Activated naive CD4-positive, alpha-beta T cell treated with anti-CD3 and anti-CD28 coated beads, Interleukin-2, amount 50 U/mL, for 16 hours (primary cell): ENCODE results near the gene NT5C2.
A peak's percentile ranks its signal among the peaks of the same experiment; 100 is the strongest.
"Not testable (repeated sequence)": the region's sequence is repeated elsewhere in the genome, so short reads cannot be mapped to it uniquely, and the experiment has no call there.

Source experiments
- DNase-seq: peaks from one replicate; pipeline ENCODE4 v3.0.0-alpha.2; 2020

The NT5C2 gene

DNA sequence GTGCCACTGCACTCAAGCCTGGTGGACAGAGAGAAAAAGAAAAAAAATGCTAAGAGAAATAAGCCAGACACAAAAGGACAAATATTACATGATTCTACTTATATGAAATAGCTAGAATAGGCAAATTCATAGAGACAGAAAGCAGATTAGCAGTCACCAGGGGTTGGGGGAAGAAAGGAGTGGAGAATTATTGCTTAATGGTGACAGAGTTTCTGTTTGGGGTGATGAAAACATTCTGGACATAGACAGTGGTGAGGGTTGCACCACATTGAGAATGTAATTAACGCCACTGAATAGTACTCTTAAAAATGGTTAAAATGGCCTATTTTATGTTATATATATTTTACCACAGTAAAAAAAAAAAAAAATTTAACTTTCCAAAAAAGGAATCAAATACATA, 6.4 kb upstream of the NT5C2 start:
- no peak for DNase-seq

DNA sequence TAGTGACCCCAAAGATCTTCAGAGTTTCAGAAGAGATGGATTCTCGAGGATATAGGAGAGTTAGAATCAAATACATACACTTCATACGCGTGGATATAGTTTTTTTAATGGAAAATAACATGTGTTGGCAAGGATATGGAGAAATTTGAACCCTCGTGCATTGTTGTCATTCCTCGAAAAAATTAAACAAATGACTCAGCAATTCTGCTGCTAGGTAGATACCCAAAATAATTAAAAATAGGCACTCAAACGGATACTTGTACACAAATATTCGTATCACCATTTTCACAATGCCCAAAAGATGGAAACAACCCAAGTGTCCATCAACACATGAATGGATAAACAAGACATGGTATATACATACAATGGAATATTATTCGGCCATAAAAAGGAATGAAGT, 5.6 kb upstream of the NT5C2 start:
- no peak for DNase-seq

DNA sequence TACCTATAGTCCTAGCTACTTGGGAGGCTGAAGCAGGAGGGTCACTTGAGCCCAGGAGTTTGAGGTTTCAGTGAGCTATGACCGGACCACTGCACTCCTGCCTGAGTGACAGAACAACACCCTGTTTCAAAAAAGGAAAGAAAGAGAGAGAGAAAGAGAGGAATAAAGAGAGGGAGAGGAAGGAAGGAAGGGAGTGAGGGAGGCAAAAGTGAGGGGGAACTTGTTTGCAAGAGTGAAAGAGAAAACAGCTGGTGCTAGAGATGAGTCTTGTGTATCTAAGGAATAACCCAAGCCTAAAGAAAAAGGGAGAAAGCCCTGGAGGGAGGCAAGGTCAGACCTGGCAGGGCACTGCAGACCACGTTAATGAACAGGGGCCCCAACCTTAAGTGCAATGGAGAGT, 4.8 kb upstream of the NT5C2 start:
- DNase-seq, result no peak

DNA sequence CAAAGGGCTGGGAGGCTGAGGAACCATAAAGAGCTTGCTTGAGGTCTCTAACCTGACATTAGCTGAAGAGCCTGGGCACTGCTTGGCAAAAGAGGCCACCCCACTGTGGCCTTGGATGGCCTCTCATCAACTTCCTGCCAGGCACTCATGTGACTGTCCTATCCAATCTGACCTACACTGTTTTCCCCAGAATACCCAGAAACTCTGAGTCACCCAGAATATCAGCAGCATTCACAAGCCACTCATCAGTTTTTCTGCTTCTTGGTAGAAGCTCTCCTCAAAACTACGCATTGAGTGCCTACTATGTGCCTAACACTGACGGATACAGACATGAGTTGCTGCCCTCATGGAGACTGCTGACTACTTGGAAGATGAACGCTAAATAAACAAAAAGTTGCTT, 4.1 kb upstream of the NT5C2 start:
- DNase-seq, result no peak

DNA sequence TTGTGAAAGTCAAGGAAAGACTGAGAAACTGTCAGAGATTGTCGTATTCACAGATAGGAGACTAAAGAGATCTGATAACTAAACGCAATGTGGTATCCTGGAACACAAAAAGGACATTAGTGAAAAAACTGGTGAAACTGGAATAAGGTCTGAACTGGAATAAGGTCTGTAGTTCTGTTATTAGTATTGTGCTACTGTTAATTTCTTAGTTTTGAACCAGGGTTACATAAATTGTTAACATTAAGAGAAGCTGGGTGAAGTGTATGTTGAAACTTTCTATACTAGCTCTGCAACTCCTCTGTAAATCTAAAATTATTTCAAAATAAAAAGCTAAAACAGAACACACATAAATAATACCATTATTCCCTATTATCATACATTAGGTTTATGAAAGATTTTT, 3.4 kb upstream of the NT5C2 start:
- no peak for DNase-seq

DNA sequence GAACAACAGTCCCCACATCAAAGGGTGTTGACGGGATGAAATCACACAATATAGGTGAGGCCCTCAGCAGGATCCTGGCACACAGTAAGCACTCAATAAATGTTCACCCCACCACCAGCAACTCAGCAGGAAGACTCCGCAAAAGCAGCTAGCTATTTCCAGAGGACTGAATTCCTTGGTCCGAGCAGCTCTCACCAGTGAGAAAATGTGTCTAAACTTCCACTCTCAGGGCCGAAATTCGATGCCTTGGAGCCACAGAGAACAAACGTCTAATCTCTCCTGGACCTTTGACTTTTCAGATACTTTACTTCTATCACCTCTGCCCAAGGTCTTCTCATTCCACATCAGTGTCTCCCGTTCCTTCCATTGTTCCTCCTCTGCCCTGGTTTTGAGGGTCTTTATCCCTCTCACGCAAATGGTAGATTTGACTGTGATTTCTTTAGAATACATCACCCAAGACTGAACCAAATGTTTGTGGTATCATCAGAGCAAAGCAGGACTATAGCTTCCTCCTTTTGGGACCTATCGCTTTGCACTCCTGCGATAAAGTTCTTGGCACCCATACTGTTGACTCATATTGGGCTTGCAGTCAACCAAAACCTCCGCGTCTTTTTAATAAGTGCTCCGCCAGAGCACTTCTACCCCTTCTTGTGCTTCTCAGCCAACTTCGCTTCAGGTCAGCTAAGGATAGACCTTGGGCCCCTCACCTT, 903 bp upstream of the NT5C2 start:
- no peak for DNase-seq

DNA sequence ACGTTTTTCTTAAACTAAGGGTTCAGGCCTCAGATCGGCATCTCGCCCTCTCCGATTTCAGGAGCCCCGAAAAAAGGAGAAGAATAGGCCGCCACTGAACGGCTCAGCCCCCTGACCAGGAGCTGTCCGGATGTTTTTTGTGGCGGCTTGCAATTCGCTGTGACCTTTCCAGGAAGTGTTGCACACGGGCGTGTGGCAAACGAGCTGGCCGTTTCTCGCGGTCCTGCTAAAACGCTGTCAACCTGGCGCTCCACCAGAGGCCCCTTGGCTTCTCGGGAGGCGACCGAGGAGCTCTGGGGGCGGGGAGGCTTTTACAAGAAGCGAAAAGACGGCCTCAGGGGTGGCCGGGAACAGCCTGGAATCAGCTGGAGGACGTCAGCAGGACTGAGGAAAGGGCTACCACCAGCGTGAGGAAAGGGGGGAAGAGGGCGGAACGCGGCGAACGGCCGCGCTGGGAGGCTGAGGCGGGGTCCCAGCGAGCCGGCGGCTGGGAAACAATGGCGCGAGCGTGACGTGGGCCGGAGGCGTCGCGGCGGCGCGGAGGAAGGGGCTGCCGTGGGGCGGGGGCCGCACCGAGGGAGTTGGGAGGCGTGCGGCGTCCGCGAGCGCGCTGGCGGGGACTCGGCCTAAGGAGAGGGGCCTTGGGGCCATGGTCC, 493 bp downstream of the NT5C2 start:
- DNase-seq, result peak; percentile 58

DNA sequence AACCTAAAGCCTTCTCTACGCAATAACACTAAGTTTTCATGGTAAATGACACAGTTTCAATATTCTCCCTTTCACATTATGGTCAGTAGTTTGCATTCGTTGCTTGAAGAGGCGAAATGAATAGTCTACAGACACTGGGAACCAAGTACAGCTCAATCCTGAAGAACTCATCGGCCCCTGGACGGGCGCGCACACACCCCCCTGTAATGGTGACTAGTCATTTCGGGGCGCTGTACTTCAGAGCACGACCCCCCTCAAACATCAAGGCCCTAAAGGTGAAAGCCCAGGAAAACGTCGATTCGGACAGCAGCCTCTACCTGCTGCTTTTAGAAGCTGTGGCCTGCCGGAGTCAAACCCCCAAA, 1.0 kb downstream of the NT5C2 start:
- no peak for DNase-seq

DNA sequence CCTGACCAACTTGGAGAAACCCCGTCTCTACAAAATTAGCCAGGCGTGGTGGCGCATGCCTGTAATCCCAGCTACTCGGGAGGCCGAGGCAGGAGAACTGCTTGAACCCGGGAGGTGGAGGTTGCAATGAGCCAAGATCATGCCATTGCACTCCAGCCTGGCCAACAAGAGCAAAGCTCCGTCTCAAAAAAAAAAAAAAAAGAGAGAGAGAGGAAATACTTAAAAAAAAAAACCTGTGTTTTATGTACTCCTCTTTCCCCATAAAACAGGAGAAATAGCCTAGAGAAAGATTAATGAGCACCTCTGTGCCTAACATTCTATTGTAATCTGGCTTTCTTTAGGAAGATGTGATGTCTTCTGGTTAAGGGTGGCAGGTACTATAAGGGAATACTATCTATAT, 1.9 kb downstream of the NT5C2 start:
- not testable (repeated sequence) for DNase-seq

DNA sequence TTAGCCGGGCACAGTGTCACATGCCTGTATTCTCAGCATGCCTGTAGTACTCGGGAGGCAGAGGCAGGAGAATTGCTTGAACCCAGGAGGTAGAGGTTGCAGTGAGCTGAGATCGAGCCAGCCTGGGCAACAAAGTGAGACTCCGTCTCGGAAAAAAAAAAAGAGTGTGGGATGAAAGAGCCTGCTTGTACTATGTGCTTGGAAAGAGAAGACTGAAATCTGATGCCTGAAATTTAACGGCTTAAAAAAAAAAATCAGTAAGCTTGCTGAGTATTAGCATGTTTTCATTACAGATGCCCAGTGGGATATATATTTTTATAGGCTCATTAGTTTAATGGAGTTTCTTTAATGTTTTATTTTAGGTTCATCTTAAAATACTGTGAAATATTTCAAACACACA, 4.2 kb downstream of the NT5C2 start:
- DNase-seq, result no peak

DNA sequence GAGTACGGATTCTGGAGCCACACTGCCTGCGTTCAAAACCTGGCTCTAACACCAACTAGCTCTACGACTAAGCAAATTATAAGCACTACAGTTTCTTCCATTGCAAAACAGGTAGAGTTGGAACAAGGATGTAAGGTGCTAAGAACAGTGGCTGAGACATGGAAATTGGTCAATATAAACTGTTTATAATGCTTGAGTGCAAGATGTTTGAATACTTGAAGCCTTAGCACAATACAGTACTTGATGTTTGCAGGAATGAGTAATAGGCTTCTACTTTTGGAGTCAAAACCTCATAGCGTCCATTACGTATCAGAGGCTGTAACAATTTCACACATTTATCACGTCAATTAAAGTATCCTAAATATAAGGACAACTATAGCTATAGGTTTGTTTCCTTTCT, 6.9 kb downstream of the NT5C2 start:
- no peak for DNase-seq

DNA sequence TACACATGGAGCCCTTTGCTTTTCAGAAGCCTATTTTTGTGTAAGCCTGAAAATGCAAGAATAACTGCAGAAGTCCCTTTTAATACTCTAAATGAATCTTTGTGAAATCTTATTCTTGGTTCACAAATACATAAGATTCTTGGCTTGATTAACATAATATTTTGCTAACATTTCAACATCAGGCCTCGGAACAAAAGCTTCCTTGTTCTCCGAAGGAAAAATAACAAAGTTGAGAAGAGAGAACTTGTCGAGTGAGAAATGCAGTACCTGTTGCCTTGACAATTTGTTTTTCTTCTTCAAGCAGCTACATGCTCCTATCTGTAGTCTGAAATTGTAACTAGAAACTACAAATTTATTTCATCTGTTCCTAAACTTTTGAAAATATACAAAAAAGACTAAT, 8.5 kb downstream of the NT5C2 start:
- no peak for DNase-seq

DNA sequence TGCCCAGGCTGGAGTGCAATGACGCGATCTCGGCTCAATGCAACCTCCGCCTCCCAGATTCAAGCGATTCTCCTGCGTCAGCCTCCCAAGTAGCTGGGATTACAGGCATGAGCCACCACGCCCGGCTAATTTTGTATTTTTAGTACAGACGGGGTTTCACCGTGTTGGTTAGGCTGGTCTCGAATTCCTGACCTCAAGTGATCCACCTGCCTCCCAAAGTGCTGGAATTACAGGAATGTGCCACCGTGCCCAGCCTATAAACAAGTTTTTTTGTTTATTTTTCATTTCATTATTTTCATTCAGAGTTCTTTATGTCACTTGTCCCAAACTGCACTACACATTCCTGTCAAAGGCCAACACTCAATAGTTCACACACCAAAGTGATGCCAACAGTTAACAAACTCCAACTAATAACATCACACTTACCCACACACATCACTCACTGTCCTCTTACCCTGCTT, 9.1 kb downstream of the NT5C2 start:
- DNase-seq, result not testable (repeated sequence)

DNA sequence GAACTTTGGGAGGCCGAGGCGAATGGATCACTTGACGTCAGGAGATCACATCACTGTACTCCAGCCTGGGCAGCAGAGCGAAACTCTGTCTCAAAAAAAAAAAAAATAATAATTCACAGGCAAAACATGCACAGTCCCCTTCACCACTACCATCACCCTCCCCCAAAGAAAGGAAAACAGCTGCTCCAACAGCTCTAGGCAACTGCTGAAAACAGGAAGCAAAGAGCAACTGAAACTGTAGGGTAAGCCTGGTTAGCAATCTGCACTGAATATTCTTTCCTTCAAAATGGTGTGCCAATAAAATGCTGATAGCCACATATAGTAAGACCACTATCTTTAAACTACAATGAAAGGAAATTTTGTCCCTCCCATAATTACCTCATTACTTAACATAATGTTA, 11.8 kb downstream of the NT5C2 start:
- DNase-seq, result no peak

DNA sequence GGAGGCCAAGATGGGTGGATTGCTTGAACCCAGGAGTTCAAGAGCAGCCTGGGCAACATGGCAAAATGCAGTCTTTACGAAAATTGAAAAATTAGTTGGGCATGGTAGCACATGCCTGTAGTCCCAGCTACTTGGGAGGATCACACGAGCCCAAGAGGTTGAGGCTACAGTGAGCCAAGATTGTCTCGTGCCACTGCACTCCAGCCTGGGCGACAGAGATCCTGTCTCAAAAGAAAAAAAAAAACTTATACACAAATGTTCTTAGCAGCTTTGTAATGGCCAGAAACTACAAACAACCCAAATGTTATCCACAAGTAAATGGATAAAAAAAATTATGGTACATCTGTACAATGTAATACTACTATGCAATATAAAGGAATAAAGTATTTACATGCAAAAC, 12.6 kb downstream of the NT5C2 start:
- DNase-seq, result no peak

DNA sequence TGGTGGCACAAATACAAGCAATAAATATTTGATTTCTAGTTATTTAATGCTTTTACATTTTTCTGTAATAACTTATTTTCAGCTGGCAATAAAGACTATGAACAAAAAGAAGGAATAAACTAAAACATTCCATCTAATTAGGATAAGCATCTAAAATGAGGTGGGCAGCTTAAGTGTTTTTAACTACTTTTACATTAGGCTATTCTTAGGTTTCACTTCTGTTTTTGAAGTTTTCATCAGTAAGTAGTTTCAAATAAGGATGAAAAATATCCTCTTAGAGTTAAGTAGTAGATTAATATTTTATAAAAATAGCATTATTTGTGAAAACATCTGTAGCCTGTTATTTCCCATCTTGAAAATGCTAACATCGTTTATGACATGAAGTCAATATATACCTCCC, 15.9 kb downstream of the NT5C2 start:
- DNase-seq, result no peak

DNA sequence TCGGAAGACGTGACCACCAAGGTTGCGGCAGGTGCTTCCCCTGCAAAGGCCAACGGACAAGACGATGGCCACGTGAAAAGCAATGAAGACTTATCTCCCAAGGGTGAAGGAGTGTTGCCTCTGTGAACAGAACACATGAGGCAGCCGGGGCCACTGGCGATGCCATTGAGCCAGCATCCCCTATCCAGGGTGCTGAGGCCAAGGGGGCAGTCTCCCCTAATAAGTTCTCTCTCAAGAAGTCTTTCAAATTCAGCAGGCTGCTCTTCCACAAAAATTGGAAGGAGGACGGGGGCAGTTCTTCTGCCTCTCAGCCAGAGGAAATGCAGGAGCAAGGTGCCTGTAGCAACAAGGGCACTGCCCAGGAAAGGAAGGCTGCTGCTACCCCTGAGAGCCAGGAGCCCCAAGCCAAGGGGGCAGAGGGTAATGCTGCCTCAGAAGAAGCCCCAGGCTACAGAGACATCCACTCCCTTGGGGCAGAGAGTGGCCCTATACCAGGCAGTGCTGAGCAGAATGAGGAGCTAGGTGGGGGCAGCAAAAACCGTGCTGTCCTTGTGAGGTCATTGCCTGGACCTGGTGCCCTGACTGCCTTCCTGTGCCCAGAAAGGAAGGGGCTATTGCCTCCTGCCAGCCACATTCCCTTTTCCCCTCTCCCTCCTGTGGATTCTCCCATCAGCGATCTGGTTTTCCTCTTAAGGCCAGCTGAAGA, 17.3 kb downstream of the NT5C2 start:
- no peak for DNase-seq

DNA sequence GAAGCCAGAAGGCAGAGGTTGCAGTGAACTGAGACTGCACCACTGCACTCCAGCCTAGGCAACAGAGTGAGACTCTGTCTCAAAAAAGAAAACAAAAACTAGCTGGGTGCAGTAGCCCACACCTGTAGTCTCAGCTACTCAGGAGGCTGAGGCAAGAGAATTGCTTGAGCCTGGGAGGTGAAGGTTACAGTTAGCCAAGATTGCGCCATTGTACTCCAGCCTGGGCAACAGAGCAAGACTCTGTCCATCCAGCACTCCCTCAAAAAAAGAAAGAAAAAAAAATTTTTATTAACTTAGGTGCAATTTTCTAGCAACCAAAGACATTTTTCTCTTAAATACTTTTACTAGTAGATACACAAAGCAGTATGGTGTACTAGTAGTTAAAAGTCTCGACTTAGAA, 18.7 kb downstream of the NT5C2 start:
- not testable (repeated sequence) for DNase-seq

DNA sequence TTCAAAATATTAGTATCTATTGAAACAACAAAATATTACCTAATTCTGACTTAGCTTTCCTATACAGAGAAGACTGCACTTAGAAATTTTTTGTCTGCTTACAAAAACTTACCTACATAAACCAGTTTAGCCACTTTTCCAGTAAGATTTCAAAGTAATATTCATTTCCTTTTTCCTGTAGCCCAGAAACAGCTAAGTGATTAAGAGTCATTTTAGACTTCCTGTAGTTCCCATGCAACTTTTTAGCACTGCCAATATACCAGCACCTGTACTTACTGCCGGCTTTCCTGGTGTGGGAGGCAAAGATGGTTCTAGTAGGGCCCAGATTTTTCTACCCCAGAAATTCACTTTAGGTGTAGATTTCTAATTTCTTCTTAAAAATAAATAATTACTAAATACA, 21.8 kb downstream of the NT5C2 start:
- no peak for DNase-seq

DNA sequence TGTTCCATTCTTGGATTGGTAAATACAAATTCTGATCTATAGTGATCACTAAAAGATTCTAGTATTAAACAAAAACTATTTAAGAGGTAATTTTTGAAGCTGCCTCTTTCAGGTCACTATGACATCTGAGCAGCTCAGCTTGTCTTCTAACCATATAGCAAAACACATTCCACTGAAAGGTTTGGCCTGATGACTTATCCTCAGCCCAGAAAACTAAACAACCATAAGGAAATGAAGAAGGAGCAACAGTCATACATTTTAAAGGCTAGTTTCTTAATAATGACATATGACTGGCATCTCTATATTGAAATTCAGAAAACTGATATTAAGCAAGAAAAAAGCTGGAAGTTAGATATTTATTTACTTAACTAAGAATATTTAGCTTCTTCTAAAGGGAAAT, 24.6 kb downstream of the NT5C2 start:
- DNase-seq, result no peak

DNA sequence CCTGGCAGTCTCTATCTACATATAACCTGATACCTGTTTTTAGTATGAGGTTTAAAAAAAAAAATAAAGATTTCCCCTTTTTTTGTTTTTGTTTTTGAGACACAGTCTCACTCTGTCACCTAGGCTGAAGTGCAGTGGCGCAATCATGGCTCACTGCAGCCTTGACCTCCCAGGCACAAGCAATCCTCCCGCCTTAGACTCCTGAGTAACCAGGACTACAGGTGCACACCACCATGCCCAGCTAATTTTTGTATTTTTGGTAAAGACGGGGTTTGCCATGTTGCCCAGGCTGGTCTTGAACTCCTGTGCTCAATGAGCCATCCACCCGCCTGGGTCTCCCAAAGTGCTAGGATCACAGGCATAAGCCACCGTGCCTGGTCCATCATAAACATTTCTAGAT, 25.5 kb downstream of the NT5C2 start:
- not testable (repeated sequence) for DNase-seq

DNA sequence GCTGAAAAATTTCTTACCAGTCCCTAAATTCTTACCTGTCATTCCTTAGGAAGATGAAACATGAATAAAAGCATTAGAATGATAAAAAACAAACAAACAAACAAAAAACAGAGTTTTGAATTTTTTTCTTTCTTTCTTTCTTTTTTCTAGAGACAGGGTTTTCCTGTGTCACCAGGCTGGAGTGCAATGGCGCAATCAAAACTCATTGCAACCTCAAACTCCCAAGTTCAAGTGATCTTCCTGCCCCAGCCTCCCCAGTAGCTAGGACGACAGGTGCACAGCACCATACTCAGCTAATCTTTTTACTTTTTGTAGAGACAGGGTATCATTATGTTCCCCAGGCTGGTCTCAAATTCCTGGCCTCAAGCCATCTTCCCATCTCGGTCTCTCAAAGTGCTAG, 26.5 kb downstream of the NT5C2 start:
- DNase-seq, result no peak

DNA sequence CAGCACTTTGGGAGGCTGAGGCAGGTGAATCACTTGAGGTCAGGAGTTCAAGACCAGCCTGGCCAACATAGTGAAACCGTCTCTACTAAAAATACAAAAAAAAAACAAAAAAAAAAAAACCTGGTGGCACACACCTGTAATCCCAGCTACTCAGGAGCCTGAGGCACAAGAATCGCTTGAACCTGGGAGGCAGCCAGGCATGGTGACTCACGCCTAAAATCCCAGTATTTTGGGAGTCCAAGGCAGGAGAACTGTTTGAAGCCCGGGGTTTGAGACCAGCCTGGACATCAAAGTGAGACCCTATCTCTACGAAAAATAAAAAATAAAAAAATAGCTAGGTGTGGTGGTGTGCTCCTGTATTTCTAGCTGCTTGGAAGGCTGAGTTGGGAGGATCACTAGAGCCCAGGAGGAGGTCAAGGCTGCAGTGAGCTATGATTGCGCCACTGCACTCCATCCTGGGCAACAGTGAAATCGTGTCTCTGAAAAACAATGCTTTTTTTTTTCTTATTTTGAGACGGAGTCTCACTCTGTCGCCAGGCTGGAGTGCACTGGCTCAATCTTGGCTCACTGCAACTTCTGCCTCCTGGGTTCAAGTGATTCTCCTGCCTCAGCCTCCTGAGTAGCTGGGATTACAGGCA, 29.2 kb downstream of the NT5C2 start:
- not testable (repeated sequence) for DNase-seq

DNA sequence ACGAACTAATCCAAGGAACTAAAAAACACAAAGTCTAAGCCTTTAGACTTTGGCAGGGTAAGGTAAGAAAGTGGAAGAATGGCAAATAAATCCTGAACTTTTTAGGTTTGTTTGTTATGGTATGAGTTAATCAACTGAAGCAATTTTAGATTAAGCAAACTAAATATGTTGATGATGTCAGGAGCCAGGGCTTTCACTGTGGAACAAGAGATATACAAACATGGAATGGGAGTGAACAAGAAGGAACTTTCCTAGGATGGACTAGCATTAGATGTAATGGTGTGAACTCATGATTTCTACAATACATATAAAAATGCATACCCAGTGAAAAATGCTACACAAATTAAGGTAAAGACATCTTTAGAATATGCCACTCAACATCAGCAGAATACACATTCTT, 35.8 kb downstream of the NT5C2 start:
- DNase-seq, result no peak
